GM19452 (cell line): Measurements from ENCODE around the gene UCK2.
A peak's percentile ranks its signal among the peaks of the same experiment; 100 is the strongest.
"Not testable (repeated sequence)": the region's sequence is repeated elsewhere in the genome, so short reads cannot be mapped to it uniquely, and the experiment has no call there.

Source experiments
- ATAC-seq: cut with Tn5 transposase; IDR thresholded peaks from one replicate; pipeline ENCODE4 v1.9.1; 2021; ENCODE audit not compliant: unreplicated experiment

Gene UCK2

GRCh38 chr1:165827268-165828102 lies at the start of gene UCK2:
TSS of gene UCK2 (plus strand) at chr1:165827614. CDS start at chr1:165827834, 220 bp downstream.
- peak; percentile 66 for ATAC-seq

- not testable (repeated sequence) for ATAC-seq
These were observed 49.2 kb upstream of the UCK2 start for GRCh38 chr1:165778197-165778596.

GRCh38 chr1:165783519-165783918 lies 43.9 kb upstream of the UCK2 start:
- ATAC-seq = not testable (repeated sequence)

DNA sequence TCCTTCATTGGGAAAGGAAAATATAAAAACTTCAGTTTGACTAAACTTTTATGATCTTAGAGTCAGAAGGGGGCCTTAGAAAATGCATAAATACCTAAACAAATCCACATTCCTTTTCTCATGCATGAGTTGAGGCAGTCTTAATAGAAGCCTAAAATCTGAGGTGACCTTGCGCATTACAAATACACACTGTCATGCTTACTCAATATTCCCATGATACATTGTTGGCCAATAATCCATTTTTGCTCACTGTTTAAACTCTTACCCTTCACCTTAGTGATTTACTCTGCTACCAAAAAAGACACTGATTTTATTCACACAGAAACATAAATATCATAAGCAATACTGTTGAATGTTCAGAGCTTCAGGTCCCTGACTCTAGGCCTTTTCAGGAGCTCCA lies 39.7 kb upstream of the UCK2 start:
- ATAC-seq = no peak

DNA sequence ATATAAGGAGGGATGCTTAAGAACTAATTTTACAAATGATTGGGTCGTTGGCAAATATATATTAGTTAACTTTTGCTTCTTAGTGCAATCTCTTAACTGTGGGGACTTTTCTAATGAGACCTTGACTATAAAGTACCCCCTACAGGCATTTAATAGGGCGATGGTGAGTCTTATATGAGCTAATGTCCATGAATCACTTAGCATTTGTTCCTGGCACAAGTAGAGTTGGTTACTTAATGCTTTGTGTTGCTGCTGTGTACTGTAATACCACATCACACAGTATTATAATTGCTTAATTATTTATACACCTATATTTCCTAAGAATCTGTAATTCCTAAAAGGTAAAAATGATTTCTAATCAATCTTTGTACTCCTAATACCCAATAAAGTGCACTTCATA lies 33.5 kb upstream of the UCK2 start:
- ATAC-seq = no peak

GRCh38 chr1:165795894-165796293 lies 31.5 kb upstream of the UCK2 start:
- no peak for ATAC-seq

- ATAC-seq = no peak
These were observed 28.0 kb upstream of the UCK2 start for GRCh38 chr1:165799387-165799786.

DNA sequence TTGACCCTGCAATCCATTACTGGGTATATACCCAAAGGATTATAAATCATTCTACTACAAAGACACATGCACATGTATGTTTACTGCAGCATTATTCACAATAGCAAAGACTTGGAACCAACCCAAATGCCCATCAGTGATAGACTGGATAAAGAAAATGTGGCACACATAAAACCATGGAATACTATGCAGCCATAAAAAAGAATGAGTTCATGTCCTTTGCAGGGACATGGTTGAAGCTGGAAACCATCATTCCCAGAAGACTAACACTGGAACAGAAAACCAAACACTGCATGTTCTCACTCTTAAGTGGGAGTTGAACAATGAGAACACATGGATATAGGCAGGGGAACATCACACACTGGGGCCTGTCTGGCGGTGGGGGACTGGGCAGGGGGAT lies 22.9 kb upstream of the UCK2 start:
- ATAC-seq = not testable (repeated sequence)

GRCh38 chr1:165807613-165808012 lies 19.8 kb upstream of the UCK2 start:
- no peak for ATAC-seq

DNA sequence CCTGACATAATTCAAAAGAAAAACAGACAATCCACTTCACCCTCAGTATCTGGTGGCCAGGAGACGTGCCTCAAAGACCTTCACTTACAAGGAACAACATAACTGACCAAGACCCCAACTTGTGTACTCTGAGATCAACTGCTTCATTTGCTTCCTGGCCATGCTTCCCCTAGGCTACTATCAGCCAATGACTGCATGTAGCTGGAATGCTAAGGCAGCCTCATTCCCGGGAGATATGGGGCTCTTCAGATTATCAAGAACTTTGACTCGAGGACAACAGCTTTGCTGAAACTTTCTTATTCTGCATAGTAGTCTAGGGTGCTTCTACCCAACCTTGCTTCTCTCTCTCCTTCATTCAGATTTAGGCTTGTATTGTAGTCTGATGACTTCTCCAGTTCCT lies 11.7 kb upstream of the UCK2 start:
- ATAC-seq = no peak

DNA sequence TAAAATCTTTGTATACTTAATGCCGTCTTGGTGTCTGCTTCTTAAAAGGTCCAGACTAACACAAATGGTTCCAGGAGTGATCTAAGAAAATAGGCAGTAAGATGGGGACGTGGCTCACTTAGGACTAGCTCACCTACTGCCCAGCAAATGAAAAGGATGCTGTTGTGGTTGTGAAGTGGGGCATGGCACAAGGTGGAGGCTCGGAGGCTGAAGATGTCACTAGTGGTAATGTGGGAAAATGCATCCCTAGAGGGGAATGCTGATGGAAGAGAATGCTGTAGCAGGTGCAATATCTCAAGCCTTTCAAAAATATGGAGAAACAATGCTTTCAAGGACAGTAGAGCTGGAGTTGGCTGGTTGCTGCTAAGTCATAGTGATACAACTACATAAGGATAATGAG lies 11.3 kb upstream of the UCK2 start:
- ATAC-seq = no peak

- ATAC-seq = no peak
These were observed 10.5 kb upstream of the UCK2 start for GRCh38 chr1:165816826-165817497.

- no peak for ATAC-seq
These were observed 3.7 kb upstream of the UCK2 start for GRCh38 chr1:165823552-165824268.

GRCh38 chr1:165824269-165824643 lies 3.2 kb upstream of the UCK2 start:
- no peak for ATAC-seq

GRCh38 chr1:165826565-165827267 lies 698 bp upstream of the UCK2 start:
- no peak for ATAC-seq

GRCh38 chr1:165828103-165828668 lies 772 bp downstream of the UCK2 start:
- peak; percentile 38 for ATAC-seq

DNA sequence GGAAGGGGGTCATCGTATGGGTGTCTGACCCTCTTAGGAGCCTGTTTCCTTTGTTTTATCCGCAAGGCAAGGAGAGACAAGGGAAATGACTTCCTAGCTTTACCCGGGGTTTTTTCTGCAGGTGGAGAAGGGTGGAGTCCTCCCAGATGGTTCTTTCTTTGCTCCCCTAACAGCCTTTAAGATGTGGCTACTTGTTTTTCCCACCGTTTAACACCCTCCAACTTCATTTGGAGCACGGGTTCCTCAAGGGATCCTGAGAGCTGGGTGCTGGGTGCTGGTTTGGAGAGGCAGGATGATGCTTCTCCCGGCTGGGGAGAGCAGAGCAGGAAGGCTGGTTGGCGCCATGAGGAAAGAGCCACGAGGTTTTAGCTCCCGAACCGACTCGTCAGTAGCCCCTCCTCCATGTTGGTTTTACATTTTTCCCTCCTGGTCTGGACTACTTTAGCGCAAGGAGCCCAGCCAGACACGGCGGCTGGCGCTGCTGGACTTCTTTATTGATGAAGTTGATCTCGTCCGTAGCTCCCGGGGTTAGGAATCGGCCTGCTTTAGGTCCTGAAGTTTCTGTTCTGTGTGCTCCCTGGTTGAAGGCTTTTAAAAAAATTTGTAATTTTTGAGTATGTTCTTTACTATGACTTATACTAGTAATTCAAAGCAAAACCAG lies 1.4 kb downstream of the UCK2 start:
- peak; percentile 2 for ATAC-seq

DNA sequence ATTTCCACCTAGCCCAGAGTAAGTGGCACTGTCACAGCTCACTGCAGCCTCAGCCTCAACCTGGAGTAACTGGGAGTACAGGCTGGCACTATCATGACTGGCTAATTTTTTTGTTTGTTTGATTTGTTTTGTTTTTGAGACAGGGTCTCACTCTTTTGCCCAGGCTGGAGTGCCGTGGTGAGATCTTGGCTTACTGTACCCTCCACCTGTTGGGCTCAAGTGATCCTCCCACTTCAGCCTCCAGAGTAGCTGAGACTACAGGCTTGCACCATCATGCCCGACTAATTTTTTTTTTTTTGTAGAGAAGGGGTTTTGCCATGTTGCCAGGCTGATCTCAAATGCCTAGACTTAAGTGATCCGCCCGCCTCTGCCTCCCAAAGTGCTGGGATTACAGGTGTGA lies 2.5 kb downstream of the UCK2 start:
- ATAC-seq = no peak

GRCh38 chr1:165831146-165831545 lies 3.7 kb downstream of the UCK2 start:
- ATAC-seq = no peak

- no peak for ATAC-seq
These were observed 5.5 kb downstream of the UCK2 start for GRCh38 chr1:165832902-165833301.
